Lung (tissue), 12 donors: ENCODE data around the gene OAS1. TPM values are rescaled to one million over a fixed set of nuclear protein-coding genes. Genes with fewer than 3 reads are reported as not detected.

Experiments used
- ATAC-seq: fragments of 200-7000 bp; cut with Tn5 transposase; one replicate; pipeline ENCODE4 v1.9.1; 2020; ENCODE audit warnings: moderate number of reproducible peaks; ENCODE audit not compliant: insufficient read depth, low FRiP score
- DNase-seq, 3 donors: peaks; one replicate each; pipeline ENCODE4 v3.0.0-alpha.2; 2013 to 2017
- H3K27ac ChIP-seq, 2 donors: one replicate each; pipeline ENCODE4 v1.5.1; 2013; ENCODE audit warnings: mild to moderate bottlenecking in 2 of 2, moderate library complexity in 2 of 2, control low read depth in 1 of 2, inconsistent platforms in 1 of 2, low read depth in 1 of 2, low read length in 1 of 2
- H3K27me3 ChIP-seq, 3 donors: one replicate each; pipeline ENCODE4 v1.5.1; 2013; ENCODE audit warnings: low read length in 2 of 3; ENCODE audit not compliant: control insufficient read depth in 3 of 3, insufficient read depth in 3 of 3
- H3K36me3 ChIP-seq, 4 donors: one replicate each; pipeline ENCODE4 v1.5.1; 2013; ENCODE audit warnings: low read length in 4 of 4, mild to moderate bottlenecking in 1 of 4, moderate library complexity in 1 of 4; ENCODE audit not compliant: control insufficient read depth in 4 of 4, insufficient read depth in 4 of 4
- H3K4me1 ChIP-seq, 5 donors: one replicate each; pipeline ENCODE4 v1.5.1; 2013; ENCODE audit warnings: low read length in 5 of 5, mild to moderate bottlenecking in 2 of 5, moderate library complexity in 1 of 5; ENCODE audit not compliant: control insufficient read depth in 5 of 5, insufficient read depth in 5 of 5
- H3K4me3 ChIP-seq: one replicate; pipeline ENCODE4 v1.5.1; 2013; ENCODE audit warnings: mild to moderate bottlenecking, control low read depth, moderate library complexity
- H3K9ac ChIP-seq, 2 donors: one replicate each; pipeline ENCODE4 v1.5.1; 2013; ENCODE audit warnings: low read length in 2 of 2, control low read depth in 1 of 2; ENCODE audit not compliant: insufficient read depth in 1 of 2
- H3K9me3 ChIP-seq, 4 donors: one replicate each; pipeline ENCODE4 v1.5.1; 2013; ENCODE audit warnings: low read length in 3 of 4, mild to moderate bottlenecking in 1 of 4, moderate library complexity in 1 of 4; ENCODE audit not compliant: control insufficient read depth in 4 of 4, insufficient read depth in 3 of 4
- CTCF ChIP-seq: IDR thresholded peaks from 2 replicates; pipeline ENCODE4 v1.5.1; 2012; ENCODE audit warnings: mild to moderate bottlenecking; ENCODE audit errors: control extremely low read depth, extremely low read depth
- WGBS, 2 donors: extraction: QIAGEN DNeasy Blood & Tissue Kit; methylation state at CpG; one replicate each; pipeline ENCODE4 v1.1.7; 2013; 5-methylcytosine and 5-hydroxymethylcytosine counted together
- polyA plus RNA-seq, 2 donors: library from polyadenylated mRNA; stranded (reverse); fragments of 200-250 nt; gene quantifications; one replicate each; pipeline ENCODE4 v1.2.1, GENCODE V29; 2013
- total RNA-seq, 2 donors: library from RNA; depleted of rRNA in 1 of 2; stranded (reverse); fragments of >200 nt in 1 of 2; gene quantifications; one replicate each; pipeline ENCODE4 v1.2.1, GENCODE V29; 2014 to 2021
- donor health status: control.
- donor health status: control.
- donor health status: Bipolar disorder and iron deficiency.
- donor health status: healthy.
- donor health status: DM: yes; HTN: yes; CAD: no.

The OAS1 gene
- total and polyA plus RNA-seq, 4 donors, result 14.6 to 40.3 (median 18.5) TPM

GRCh38 chr12:112964067-112964670, 57.4 kb downstream of the OAS1 start:
- DNase-seq, result no peak
- Histone ChIP-seq H3K36me3 (peaks cover 4 to 48% (median 19%) of the 10 kb centered on the region in 4 donors), H3K27me3 (no peaks in the 10 kb centered on the region), H3K4me3 (no peak overlapping the region), H3K4me1 (peaks cover 0 to 2% (median 0%) of the 10 kb centered on the region in 5 donors), H3K9me3 (peaks cover 0 to 2% (median 0%) of the 10 kb centered on the region in 4 donors), H3K9ac (no peak overlapping the region), H3K27ac (no peak overlapping the region)
- ATAC-seq, result no peak
- no peak for TF ChIP-seq CTCF
- 90 to 96% methylated on average over 6 of the region's 6 CpGs for WGBS, 2 donors

- no peak for TF ChIP-seq CTCF
- 96 to 99% methylated on average over 4 of the region's 4 CpGs for WGBS, 2 donors
- Histone ChIP-seq H3K9me3 (peaks cover 0 to 2% (median 0%) of the 10 kb centered on the region in 4 donors), H3K4me3 (no peak overlapping the region), H3K27me3 (no peaks in the 10 kb centered on the region), H3K4me1 (peaks cover 0 to 2% (median 0%) of the 10 kb centered on the region in 5 donors), H3K27ac (no peak overlapping the region), H3K9ac (no peak overlapping the region), H3K36me3 (peaks cover 4 to 55% (median 22%) of the 10 kb centered on the region in 4 donors)
- no peak for ATAC-seq
- DNase-seq, result no peak
Observed at GRCh38 chr12:112964915-112965314, 58.2 kb downstream of the OAS1 start.

GRCh38 chr12:112965643-112966042, 58.9 kb downstream of the OAS1 start:
- WGBS, 2 donors, result 93 to 95% methylated on average over 15 of the region's 15 CpGs

More at GRCh38 chr12:112965643-112966042, 58.9 kb downstream of the OAS1 start:
- DNase-seq, result no peak
- TF ChIP-seq CTCF, result no peak
- H3K27ac ChIP-seq, result no peak overlapping the region
- ATAC-seq, result no peak
- H3K9me3 ChIP-seq, result peaks cover 0 to 2% (median 0%) of the 10 kb centered on the region in 4 donors
- no peaks in the 10 kb centered on the region for H3K27me3 ChIP-seq
- H3K4me3 ChIP-seq, result no peak overlapping the region
- H3K4me1 ChIP-seq, result peaks cover 0 to 2% (median 0%) of the 10 kb centered on the region in 5 donors
- no peak overlapping the region for H3K9ac ChIP-seq
- H3K36me3 ChIP-seq, result peaks cover 4 to 56% (median 28%) of the 10 kb centered on the region in 4 donors
